NCI-H128 (cell line): ENCODE data around the gene CHST9.
"Not testable (repeated sequence)": the region's sequence is repeated elsewhere in the genome, so short reads cannot be mapped to it uniquely, and the experiment has no call there.

Source experiments
- DNase-seq: peaks from one replicate; lab custom pipeline; 2025; ENCODE audit not compliant: unreplicated experiment; lab: John Stamatoyannopoulos, UW

The CHST9 gene

DNA sequence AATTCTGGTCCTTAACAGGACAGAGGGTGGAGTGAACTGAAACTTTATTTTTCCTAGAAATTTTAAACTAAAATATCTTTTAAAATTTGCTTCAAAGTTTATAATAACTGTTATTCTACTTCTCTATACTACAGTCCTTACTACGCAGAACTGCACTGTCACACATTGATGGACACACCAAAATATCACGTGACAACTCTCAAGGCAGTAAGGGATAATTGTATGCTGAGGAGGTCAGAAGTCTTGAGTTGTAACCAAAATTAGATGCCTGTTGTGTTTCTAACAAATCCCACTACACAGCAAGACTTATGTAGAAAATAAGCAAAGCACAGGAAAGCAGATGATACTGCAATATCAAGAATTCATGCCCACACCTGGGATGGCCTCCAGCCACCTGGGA is 76.3 kb downstream of the CHST9 start:
- no peak for DNase-seq

DNA sequence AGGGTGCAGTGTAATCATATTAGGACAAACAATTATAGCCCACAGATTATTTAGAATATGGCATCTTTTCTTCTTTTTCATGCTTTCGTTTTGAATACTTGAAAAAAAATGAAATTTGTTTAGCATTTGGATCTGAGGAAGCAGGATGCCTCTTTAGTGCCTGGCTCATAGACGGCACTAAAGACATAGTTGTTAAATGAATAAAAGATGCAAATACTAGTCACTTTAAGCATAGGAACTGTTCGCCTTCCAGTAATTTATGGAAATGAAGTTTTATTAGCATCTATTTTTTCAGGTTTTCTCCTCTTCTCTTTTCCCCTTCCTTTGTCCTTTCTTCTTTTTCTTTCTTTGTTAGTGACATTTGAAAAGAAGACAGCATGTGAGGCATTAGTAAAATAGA is 80.4 kb downstream of the CHST9 start:
- DNase-seq: no peak

- no peak for DNase-seq
These were observed 90.5 kb downstream of the CHST9 start for GRCh38 chr18:27094621-27095020.

GRCh38 chr18:27093290-27093689 is 91.8 kb downstream of the CHST9 start:
- not testable (repeated sequence) for DNase-seq

DNA sequence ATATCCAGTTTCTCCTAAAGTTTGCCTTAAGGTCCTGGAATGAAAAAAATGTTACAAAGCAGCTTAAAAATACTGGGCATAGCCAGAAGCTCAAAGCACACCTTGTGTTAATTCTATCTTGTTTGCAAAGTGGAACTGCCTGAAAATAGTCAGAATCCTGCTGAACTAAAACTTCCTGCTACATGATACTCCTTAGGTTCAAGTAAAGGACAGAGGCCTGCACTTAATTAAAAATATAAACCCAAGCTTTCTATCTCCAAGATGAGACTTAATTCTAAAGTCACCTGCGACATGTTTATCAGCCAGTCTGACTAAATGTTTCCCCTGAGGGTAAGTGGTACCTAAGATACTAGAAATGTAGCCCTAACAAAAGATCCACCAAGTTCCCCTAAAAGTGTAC is 103.4 kb downstream of the CHST9 start:
- no peak for DNase-seq

GRCh38 chr18:27075828-27076227 is 109.3 kb downstream of the CHST9 start:
- peak; percentile 62 for DNase-seq

GRCh38 chr18:27073404-27073830 is 111.7 kb downstream of the CHST9 start:
- no peak for DNase-seq

DNA sequence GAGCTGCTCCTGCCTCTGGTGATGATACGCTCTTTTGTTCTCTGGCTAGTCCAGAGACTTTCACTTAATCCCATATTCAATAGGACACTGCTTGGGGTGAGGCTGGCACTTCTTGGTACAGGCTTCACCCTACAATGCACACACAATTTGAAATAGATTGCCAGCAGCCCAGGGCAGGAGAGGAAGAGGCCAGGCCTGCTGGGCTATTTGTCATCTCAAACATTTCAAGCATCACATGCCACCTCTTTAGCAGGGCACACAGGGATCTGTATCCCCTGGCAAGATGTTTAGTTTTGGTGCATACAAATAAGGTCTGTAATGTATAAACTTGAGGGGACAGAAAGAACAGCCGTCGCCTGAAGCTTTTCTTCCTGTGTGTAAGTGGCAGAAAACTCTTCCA is 120.4 kb downstream of the CHST9 start:
- DNase-seq: no peak

DNA sequence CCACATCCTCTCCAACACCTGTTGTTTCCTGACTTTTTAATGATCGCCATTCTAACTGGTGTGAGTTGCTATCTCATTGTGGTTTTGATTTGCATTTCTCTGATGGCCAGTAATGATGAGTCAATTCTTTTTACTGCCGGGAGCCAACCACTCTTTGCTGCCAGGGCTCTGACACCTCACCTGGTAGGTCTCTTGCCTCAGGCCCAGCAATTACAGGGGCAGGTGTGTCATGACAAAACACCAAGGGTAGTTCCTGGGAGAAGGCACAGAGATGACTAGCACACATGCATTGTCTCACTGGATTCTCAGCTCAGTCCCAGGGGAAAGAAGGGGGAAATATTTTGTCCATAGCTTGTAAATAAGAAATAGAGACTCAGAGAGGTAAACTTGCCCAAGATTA is 122.3 kb downstream of the CHST9 start:
- no peak for DNase-seq

- DNase-seq: no peak
These were observed 123.5 kb downstream of the CHST9 start for GRCh38 chr18:27061488-27062095.

- DNase-seq: no peak
These were observed 127.4 kb downstream of the CHST9 start for GRCh38 chr18:27057519-27058234.

DNA sequence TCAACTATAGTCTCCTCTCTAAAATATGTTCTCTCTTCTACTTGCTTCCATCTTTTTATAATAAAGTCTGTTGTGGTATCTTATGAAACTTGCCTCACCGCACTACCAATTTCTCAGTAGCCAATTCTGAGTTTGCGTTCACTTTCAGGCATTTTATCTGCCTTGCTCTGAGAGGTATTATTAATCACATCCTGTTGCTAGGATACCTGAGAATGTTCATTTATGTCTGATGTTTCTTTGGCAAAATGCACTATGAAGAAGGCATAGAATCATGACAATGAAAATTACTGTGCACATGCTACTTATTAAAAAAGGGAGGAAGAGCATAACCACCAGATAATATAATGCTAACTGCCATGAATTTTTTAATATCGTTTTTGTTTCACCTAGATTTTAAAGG is 130.2 kb downstream of the CHST9 start:
- DNase-seq: no peak

- DNase-seq: no peak
These were observed 135.1 kb downstream of the CHST9 start for GRCh38 chr18:27049969-27050368.

- no peak for DNase-seq
These were observed 139.8 kb downstream of the CHST9 start for GRCh38 chr18:27045342-27045741.

- no peak for DNase-seq
These were observed 142.9 kb downstream of the CHST9 start for GRCh38 chr18:27042177-27042576.

DNA sequence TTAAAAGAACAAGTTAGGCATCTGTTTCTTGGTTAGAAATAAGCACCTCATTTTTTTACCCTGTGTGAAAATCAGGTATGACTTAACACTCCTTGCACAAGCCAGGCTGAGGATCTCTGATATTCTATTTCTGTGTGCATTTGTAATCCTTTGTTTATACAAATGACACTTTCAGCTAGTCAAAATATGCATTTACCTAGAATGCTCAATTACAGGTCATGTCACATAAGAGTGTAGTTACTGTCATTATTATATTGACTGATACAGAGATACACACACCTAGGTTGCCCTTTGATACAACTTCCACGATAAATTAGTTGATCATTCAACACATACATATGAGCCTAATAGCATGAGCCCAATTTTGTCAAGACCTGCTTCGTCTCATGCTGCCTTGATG is 144.3 kb downstream of the CHST9 start:
- no peak for DNase-seq

GRCh38 chr18:27033722-27034121 is 151.4 kb downstream of the CHST9 start:
- no peak for DNase-seq

GRCh38 chr18:27030421-27030820 is 154.7 kb downstream of the CHST9 start:
- no peak for DNase-seq

DNA sequence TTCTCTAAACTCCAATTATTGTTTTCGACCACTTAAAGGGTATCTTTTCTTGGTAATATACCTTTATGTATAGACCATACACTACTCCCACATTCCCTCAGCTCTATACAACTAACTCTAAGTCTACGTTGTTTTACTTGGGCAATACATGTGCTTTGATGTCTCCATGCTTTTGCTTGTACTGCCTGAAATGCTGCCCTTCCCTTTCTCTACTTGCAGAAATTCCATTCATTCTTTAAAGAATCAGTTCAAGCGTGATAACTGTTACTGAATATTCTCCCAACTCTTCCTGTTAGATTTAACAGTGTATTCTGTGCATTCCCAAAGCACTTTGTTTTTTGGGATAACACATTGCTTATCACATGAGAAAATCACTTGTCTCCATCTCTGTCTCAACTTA is 162.6 kb downstream of the CHST9 start:
- no peak for DNase-seq

DNA sequence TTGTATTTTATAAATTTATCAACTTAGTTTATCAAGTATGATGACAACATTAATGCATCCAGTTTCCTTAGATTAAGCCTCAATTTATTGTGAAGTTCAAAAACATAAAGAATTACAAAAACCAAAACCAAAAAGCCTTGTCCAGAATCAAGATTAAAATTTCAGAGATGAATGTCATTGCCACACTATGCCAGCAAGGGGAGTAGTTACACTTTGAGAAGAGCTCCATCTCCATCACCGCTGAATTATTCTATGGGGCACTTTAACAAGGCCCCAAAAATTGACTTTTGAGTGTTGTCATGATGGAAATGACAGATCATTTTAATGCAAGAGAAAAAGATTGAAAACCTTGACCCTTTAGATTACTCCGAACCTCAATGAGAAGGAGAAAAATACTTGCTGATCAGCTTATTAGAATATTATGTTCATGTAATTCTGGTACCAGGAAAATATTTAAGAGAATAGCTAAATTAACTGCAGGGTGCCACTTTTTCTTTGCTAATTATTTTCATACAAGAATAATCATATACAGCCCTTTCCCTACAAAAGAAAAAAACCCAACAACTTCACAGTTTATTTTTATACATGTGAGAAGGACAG is 167.1 kb downstream of the CHST9 start:
- DNase-seq: peak; percentile 10

DNA sequence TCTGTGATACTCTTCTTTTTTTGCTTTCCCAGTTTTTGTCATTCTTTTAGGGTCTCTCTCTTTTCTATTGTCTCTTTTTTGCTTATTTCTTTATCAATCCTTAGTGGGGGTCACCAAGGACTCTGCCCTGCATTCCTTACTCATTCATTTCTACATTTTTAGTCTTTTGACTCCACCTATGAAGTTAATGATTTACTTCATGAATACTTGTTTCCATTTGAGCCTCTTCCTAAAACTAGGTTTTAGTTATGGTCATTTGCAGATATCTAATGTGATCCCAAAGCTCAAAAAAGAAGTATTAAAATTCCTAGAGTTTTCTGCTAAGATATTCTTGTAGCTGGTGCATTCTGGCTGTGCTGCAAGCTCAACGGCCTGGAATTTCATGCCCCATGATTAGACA is 170.3 kb downstream of the CHST9 start:
- no peak for DNase-seq

- no peak for DNase-seq
These were observed 174.3 kb downstream of the CHST9 start for GRCh38 chr18:27010784-27011183.

GRCh38 chr18:27009293-27009692 is 175.8 kb downstream of the CHST9 start:
- no peak for DNase-seq
